GM19351 (cell line): ENCODE data around the gene ST6GALNAC3.
"Not testable (repeated sequence)": the region's sequence is repeated elsewhere in the genome, so short reads cannot be mapped to it uniquely, and the experiment has no call there.

ENCODE experiments used
- ATAC-seq: cut with Tn5 transposase; IDR thresholded peaks from one replicate; pipeline ENCODE4 v1.9.1; 2021; ENCODE audit warnings: mild to moderate bottlenecking, moderate library complexity; ENCODE audit not compliant: unreplicated experiment

Gene ST6GALNAC3

DNA sequence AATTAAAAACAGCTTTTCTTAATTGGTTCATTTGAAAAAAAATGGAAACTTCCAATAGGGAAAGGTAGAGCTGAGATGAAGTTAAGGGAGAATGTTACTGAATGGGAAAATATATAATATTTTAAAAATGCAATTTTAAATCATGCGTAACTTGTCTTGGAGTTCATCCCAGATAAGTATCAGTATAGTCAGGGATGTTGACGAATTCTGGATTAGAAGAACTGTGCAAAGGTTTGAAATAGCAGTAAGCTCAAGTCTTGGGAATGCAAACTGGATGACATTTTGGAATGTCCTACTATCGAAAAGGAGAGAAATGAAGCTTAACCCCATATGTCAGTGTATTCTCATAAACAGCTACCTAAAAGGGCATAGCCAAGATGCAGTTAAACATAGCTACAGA, 4.0 kb upstream of the ST6GALNAC3 start:
- no peak for ATAC-seq

DNA sequence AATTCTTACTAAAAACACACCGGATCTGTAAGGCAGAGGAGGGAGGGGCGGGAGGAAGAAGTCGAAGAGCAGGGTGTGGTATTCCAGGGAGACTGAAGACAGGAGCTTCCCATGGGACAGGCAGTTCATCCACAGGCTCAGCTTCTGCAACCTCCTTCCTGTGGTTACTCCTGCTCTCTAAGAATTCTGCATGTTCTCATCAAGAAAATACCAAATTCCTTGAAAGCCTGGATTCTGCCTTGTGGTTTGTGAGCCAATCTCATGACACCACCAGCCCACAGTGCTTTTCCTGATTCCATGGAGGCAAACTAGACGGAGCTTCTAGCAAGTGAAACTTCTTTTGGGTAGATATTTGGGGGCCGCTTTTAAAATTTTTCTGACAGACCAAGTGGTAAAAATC, 1.1 kb upstream of the ST6GALNAC3 start:
- no peak for ATAC-seq

DNA sequence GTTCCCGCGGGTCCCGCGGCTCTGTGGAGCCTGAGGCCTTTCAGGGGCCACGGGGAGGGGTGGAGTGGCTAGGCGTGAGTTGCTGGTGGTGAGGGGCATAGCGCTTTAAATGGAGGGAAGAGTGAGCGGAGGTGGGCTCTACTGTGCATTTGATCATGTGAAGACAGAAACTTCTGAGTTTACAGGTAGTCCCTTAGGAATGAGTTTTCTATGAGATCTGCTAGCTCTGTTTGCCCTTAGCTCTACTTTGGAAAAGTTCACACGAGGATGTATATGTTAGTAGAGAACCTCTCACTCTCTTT, 593 bp downstream of the ST6GALNAC3 start:
- ATAC-seq, result no peak

DNA sequence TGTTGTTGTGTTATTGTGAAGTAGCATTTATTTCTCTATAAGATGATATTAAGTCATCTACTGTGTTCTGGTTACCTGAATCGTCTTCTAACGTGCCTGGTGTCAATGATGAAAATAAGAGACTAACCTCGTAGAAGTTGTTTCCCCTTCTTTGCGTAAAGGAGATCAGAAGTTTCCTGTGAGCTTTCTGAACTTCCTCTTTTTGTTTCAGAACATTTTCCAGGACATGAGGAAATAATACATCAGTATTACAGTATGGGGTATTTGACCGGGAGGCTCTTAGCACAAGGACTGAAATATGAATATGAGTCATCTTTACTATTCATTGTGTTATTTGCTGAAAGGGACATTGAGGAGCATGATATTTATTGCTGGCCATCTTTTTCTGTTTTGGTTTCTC, 1.3 kb downstream of the ST6GALNAC3 start:
- ATAC-seq, result peak; percentile 47

DNA sequence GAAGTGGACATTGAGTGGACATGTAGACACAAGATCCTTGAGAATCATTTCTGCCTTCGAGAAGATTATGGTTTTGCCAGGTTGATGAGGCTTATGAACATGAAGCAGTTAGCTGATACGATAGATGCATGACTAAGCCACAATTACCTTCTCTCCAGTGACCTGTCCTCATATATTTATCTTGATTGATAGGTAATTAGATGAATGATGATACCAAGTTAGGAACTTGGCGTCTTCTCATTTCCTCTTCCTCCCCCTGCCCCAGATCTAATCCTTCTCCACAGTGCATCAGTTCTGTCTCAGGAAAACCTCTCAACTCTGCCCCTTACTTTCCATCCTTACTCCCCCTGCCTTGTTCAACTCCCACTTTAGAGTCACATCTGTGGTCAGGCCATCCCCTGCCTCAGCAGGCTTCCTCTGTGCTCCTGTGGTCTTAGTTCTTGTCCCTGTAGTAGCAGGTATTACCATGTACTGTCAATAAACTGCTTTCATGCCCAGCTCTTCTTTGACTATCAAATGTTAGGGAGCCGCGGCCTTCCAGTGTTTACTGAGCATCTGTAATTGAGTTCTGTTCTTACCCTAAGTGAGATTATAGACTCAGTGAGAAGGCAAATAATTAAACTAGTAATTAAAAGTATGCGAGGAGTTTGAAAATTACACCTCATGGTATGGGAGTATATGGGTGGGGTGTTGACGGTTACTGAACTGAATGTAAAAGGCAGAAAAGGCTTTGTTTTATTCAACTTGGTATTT, 5.1 kb downstream of the ST6GALNAC3 start:
- ATAC-seq, result no peak

DNA sequence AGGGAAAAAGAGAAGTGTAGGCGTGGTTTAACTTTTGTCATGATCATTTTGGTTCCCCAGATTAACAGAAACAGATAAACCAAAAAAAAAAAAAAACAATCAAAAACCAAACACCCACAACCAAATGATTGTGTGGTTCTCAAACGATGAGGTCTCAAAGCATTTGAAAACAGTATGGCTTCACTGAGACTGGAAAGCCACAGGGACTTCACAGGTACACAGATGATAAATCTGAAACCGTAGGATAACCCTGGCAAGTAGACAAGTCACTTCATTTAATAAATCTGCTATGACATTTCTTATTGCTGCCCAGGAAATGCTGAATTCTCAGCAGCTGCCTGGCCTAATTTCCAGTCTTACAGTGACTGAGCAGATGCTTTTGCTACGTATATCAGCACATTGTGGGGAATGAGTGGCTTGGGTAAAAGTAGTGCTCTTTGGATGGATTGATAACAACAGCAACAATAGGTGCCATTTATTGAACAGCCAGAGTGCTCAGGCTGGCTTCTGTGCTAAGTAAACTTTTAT, 6.1 kb downstream of the ST6GALNAC3 start:
- ATAC-seq, result no peak

DNA sequence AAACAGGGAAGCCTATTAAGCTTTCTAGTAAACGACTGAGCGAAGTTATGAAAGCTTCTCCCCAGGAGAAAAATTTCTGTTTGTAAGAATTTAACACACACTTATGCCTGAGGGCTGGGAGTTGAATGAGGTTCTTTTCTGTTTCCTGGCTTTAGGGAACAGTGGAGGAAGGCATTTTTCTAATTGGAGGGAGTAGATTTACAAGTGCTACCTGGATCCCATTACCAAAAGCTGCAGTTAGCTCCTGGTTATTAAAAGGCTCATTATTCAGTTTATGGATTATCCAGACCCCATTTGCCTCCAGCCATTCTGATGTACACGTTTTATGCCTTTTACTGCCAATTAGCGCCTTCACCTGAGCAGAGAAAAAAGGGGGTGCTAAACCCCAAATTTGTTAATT, 7.5 kb downstream of the ST6GALNAC3 start:
- ATAC-seq, result no peak

DNA sequence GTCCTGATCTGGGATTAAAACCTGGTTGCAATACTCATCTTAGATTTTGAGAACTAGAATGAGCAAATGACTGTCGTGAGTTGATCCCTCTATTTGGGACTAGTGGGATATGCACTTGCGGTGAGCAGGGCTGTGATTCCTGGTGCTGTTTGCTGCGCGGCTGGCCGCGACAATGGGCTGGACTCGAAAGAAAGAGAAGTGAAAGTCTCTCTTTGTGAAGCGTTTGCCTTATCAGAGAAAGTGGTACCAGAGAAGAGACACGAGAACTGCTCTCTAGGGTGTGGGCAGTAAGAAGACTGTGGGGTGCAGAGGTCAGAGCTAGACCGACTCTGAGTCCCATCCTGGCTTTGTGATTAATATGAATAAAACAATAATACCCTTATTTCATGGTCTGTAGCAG, 8.6 kb downstream of the ST6GALNAC3 start:
- peak; percentile 82 for ATAC-seq

DNA sequence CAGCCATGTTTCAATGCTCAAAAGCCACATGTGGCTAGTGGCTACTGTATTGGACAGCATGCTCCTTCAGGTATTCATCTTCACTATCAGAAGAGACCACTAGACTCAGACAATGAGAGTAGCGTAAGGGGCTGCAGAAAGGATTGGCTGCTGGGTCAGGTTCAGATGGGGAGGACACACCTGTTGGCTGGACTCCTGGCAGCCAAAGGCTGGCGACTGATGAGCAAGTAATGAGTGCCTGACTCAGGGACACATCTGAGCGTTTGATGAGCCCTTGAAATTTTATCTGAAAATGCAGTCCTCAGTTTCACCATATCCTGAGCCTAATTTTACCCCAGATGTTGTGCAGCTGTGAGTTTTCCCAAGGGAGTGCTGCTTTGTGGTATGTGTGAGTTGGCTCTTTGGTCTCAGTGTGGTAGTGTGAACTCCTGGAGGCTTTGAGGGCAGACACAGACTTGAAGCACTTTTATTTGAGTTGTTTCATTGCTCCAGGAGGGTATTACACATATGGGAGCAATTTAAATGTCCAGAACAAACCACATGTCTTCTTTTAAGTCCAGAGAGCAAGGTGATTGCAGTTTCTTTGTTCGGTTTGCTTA, 9.6 kb downstream of the ST6GALNAC3 start:
- no peak for ATAC-seq

DNA sequence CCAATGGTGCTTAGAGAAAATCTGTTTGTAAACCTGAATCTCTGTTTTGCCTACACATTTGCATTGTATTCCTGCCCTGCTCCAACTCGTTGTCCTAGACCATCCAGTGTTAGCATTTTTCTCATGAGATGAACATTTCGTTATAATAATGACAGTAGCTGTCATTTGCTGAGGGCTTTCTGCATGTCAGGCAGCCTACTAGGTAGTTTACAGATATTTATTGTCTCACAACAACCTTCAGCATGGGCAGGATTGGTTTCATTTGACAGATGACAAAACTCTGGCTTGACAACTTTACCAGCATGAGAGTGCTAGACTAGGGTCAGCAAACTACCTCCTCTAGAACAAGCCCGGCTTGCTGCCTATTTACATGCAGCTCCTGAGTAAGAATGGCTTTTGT, 10.1 kb downstream of the ST6GALNAC3 start:
- ATAC-seq, result no peak

DNA sequence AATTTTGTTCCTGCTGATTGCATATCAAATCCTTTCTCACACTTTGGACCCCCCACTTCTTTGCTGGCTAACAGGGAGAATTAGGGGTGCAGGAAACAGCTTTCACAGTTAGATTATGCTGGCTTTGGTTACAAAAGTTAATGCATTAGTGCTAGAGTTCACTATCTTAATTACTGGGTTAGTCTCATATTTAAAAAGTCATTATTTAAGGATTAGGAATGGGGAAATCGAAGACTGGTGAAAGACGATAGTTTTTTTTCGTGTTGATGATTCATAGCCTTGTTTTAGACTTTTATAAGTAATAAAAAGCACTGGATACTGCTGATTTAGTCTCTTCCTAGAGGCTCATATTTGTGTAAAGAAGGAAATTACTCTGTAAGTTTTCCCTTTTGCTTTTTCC, 11.6 kb downstream of the ST6GALNAC3 start:
- ATAC-seq, result no peak

DNA sequence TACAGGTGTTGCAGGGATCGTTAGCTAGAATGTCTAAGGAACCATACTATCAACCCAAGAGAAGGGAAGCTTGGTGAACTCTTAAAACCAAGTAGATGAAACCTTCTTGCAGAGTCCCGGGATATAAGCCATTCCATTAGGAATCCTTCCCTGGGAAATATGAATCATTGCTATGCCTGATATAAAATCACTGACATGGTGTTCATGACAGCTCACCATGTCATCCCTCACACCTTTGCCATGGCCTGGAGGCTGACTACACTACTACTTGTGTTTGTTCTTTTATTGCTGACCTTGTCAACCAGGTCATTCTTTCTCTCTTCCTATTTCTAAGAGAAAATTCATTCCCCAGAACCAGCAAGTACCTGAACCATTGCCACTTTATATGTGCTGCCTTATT, 12.1 kb downstream of the ST6GALNAC3 start:
- ATAC-seq, result no peak

DNA sequence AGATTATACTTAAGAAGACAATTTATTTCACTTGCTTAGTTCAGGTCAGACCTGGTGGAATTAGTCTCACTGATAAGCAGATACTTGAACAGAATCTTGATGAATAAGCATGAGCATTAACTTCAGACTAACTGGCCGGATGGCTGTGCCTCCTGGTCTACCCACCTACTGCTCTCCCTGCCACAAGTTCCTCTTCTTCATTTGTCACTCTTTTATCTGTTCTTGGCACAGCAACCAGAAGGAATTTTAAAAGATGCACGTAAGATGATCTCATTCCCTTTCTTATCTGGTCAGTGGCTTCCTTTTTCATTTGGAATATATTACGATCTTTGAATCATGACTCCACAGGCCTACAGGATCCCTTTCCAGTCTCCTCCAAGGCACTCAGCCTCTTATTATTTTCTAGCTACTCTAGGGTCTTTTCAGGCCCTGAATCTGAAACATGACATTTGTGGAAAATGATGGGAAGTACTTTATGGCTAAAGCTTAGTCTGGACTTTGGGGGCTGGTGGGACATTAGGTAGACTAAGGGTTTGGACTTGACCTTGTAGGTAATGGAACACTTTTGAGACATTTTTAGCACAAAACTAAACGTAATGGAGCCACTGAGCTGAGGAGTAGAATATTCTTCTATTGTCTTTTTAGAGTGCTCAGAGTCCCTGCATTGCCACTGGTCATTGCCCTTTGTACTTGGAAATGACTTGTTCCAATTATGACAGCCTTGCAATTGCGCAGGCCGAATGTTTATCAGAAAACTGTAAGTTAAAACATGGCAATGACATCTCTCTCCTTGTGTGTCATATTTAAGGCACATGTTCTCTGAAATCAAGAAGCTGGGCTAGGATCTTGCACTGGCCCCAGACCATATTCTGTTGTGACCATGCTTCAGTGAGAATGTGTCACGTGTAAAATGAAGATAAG, 16.0 kb downstream of the ST6GALNAC3 start:
- no peak for ATAC-seq

DNA sequence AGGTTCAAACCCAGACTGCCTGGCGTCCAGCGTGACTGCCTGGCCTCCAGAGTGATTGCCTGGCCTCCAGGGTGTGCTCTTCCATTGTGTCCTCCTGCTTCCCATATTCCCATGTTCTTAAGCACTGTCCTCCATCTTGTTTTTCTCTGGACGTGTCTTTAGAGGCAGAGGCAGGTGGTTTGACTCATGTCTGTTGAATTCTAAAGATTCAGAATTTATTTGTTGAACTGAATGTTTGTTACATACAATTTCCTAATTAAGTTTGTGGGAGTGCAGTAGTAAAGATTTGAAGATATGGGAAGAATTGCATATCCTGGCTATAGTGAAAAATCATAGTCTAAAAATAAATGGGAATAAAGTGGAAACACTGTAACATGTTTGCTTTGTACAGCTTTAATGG, 18.3 kb downstream of the ST6GALNAC3 start:
- ATAC-seq, result no peak

DNA sequence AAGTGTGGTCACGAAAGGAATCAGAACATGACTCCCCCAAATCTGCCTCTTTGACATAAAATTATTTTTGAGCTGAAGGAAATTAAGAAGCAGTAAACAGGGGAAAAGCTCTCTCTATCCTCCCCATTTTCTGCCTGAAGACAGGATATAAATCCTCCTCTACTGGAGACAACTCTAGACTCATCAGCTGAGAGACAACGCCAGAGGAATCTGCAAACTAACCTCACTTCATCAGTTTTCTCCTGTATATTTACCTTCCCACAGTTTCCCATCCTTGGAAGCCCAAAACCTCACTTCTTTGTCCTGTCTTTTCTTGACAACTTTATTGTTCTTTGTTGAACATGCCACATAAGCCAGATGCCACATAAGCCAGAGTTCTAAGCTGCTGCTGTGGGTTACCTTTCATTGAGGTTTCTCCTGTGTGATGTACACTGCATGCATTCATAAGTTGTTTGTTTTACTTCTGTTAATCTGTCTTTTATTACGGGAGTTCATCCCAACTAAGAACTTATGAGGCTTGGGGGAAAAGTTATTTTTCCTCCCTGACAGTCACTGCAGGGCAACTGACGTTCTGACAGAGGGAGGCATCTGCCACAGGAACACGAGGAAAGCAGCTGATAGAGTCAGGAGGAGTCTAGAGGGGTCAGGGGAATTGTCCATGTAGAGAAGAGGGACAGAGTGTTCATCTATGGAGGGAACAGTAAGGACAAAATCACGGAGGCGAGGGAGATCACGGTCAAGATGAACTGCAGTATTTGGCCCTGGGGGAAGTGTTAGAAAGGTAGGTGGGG, 19.2 kb downstream of the ST6GALNAC3 start:
- ATAC-seq, result no peak

DNA sequence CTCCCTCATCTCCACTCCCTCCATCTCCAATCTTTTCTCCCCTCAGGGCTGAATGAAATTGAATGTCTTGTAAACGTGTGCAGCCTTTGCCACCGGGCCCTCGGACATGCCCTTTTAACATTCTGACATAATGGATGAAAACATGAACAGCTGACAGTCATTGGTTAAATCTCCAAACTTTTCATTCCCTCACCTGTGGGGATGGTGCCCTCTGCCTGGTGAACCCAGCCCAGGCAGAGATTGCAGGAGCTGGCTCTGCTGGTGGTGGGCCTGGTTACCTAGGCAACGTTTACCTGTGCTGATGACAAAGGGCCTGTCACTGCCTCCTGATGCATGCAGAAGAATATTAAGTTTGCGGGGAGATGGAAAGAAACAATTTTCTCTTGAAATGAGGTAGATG, 21.3 kb downstream of the ST6GALNAC3 start:
- ATAC-seq, result no peak

DNA sequence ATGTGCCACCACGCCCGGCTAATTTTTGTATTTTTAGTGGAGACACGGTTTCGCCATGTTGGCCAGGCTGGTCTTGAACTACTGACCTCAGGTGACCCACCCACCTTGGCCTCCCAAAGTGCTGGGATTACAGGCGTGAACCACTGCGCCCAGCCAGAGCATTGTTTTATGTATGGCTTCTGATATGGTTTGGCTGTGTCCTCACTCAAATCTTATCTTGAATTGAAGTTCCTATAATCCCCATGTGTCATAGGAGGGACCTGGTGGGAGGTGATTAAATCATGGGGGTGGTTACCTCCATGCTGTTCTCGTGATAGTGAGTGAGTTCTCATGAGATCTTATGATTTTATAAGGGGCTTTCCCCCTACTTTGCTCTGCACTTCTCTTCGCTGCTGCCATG, 22.5 kb downstream of the ST6GALNAC3 start:
- not testable (repeated sequence) for ATAC-seq

DNA sequence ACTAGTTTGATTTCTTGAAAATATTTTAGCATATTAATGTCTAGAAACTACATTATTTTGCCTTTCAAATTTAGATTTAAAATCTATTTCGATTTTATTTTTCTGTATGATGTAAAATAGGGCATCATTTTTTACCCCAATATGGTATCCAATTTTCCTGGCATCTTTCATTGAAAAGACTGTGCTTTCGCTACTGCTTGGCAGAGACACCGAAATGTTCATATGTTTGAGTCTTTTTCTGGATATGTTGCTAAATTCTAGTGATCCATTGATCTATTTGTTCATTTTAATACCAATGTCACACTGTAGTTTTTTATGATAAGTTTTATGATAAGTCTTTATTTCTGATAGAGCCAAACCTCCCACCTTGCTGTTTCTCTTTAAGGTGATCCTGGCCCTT, 24.3 kb downstream of the ST6GALNAC3 start:
- no peak for ATAC-seq

DNA sequence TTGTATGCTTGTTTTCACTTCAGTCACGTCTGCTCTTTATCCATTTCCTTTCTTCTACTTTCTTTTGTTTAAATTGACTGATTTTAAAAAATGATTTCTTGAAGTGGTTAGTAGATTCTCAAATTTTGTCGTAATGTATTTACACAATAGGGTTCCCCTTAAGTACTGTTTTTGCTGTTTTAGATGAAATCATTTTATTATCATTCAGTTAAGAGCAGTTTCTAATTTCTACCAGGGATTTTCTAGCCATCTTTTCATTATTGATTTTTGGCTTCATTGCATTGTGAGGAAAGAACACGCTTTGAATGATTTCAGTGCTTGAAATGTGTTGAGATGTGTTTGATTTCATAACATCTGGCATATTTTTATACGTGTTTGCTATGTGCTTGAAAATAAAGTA, 27.0 kb downstream of the ST6GALNAC3 start:
- ATAC-seq, result no peak

DNA sequence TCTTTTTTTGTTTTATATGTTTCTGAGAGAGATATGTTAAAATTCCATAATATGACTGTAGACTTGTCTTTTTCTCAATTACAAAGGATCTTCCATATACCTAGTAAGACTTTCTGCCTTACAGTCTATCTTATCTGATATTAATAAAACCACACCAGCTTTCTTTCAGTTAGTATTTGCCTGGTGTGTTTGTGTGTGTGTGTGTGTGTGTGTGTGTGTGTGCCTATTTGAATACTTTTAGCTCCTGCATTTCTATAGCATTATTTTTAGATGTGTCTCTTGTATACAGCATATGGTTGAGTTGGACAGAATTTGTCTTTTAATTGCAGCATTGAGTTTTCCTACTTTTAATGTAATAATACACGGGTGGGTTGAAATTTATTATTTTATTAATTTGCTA, 27.5 kb downstream of the ST6GALNAC3 start:
- ATAC-seq, result no peak

DNA sequence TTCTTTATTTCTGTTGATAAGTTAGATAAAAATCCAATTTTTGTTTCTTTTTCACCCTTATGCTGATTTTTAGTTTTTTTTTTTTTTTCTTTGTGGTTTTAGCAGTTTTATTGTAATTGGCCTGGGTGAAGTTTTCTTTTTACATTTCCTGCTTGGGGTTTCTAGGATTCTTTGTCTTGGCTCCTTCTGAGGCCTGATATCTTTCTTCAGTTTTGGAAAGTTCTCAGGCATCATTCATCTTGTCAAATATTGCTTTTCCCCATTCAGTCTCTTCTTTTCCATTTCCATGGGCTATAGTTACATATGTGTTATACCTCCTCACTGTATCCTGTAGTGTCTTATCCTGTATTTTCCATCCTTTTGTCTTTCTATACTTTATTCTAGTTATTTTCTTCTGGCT, 28.5 kb downstream of the ST6GALNAC3 start:
- ATAC-seq, result no peak
